WI38 (cell line): ENCODE data around the gene SPEN.
A peak's percentile ranks its signal among the peaks of the same experiment; 100 is the strongest.

Source experiments
- H3K4me3 ChIP-seq: 2 replicates; pipeline ENCODE4 v1.5.1; 2011; ENCODE audit warnings: low read depth, mild to moderate bottlenecking, control low read depth, low read length
- CTCF ChIP-seq: IDR thresholded peaks from 2 replicates; pipeline ENCODE4 v1.5.1; 2012; ENCODE audit warnings: low read depth, mild to moderate bottlenecking, control low read depth, low read length

SPEN gene

GRCh38 chr1:15847100-15847892 is at the start of gene SPEN:
Gene SPEN, plus strand, starts transcription at chr1:15847707. Its CDS starts 361 bp downstream, at chr1:15848068.
- H3K4me3 ChIP-seq = peak within 1 kb of the TSS; percentile 75
- TF ChIP-seq CTCF = no peak

- no peak for TF ChIP-seq CTCF
- H3K4me3 ChIP-seq = no peak overlapping the region
Observed at GRCh38 chr1:15799004-15799867, 48.3 kb upstream of the SPEN start.

- H3K4me3 ChIP-seq = no peak overlapping the region
- no peak for TF ChIP-seq CTCF
Observed at GRCh38 chr1:15799928-15800835, 47.3 kb upstream of the SPEN start.

GRCh38 chr1:15802234-15802965 is 45.1 kb upstream of the SPEN start:
- TF ChIP-seq CTCF = no peak
- H3K4me3 ChIP-seq = no peak overlapping the region

- no peak for TF ChIP-seq CTCF
- no peak overlapping the region for H3K4me3 ChIP-seq
Observed at GRCh38 chr1:15803380-15803779, 44.1 kb upstream of the SPEN start.

- TF ChIP-seq CTCF = no peak
- H3K4me3 ChIP-seq = no peak overlapping the region
Observed at GRCh38 chr1:15804060-15804459, 43.4 kb upstream of the SPEN start.
